Thyroid gland (tissue), 4 donors: ENCODE measurements around the gene CDH23.

ENCODE experiments used
- POLR2A ChIP-seq, 2 donors: fragments of 450-650 bp; IDR thresholded peaks; one replicate each; pipeline ENCODE4 v1.6.1; 2017; ENCODE audit warnings: antibody characterized with exemption in 2 of 2, mild to moderate bottlenecking in 2 of 2, moderate library complexity in 1 of 2
- TF ChIP-seq, protein P1 (sequence below), 6 experiments: fragments of 200-600 bp in 3 of 6; fragments of 450-650 bp in 3 of 6; sonication (generic) in 3 of 6; IDR thresholded peaks; one replicate each; pipeline ENCODE4 v1.5.1; 2016 to 2019; ENCODE audit warnings: antibody characterized with exemption in 6 of 6, mild to moderate bottlenecking in 2 of 6, inconsistent platforms in 1 of 6, moderate library complexity in 1 of 6

DNA sequence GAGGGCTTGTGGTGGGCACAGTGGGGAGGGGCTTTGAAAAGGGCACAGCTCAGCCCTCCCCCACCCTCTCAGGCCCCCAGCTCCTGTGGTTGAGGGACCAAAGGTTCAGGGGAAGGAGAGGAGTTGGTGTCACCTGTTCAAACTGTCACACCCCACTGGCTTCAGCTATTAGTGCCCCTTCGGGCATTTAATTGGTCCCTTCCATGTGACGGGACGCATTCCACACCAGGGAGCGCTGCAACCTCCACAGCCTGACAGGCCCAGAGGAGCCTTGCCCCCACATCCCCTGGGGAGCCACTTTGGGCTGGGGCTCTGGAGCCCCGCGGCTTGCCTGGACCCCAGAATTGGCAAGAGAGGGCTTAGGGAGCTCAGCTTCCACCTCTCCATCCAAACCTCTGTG is 247.2 kb downstream of the CDH23 start:
- TF ChIP-seq, protein P1, sequence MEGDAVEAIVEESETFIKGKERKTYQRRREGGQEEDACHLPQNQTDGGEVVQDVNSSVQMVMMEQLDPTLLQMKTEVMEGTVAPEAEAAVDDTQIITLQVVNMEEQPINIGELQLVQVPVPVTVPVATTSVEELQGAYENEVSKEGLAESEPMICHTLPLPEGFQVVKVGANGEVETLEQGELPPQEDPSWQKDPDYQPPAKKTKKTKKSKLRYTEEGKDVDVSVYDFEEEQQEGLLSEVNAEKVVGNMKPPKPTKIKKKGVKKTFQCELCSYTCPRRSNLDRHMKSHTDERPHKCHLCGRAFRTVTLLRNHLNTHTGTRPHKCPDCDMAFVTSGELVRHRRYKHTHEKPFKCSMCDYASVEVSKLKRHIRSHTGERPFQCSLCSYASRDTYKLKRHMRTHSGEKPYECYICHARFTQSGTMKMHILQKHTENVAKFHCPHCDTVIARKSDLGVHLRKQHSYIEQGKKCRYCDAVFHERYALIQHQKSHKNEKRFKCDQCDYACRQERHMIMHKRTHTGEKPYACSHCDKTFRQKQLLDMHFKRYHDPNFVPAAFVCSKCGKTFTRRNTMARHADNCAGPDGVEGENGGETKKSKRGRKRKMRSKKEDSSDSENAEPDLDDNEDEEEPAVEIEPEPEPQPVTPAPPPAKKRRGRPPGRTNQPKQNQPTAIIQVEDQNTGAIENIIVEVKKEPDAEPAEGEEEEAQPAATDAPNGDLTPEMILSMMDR (IDR thresholded peaks at IDR 0.05): peak in 1 of 6 experiments; percentile 10
- no peak for TF ChIP-seq POLR2A (IDR thresholded peaks at IDR 0.05)
